Loucy (cell line): ENCODE measurements around the gene WDPCP.

Experiments
- EZH2phosphoT487 ChIP-seq: fragments of 200-600 bp; IDR thresholded peaks from 2 replicates; pipeline ENCODE4 v1.6.1; 2018; ENCODE audit warnings: antibody characterized with exemption, mild to moderate bottlenecking, moderate library complexity, borderline replicate concordance
- TF ChIP-seq, protein P1 (sequence below): fragments of 200-600 bp; sonication (generic); conservative IDR thresholded peaks from 2 replicates; pipeline ENCODE4 v1.5.1; 2014; ENCODE audit warnings: mild to moderate bottlenecking, antibody characterized with exemption, low read length

DNA sequence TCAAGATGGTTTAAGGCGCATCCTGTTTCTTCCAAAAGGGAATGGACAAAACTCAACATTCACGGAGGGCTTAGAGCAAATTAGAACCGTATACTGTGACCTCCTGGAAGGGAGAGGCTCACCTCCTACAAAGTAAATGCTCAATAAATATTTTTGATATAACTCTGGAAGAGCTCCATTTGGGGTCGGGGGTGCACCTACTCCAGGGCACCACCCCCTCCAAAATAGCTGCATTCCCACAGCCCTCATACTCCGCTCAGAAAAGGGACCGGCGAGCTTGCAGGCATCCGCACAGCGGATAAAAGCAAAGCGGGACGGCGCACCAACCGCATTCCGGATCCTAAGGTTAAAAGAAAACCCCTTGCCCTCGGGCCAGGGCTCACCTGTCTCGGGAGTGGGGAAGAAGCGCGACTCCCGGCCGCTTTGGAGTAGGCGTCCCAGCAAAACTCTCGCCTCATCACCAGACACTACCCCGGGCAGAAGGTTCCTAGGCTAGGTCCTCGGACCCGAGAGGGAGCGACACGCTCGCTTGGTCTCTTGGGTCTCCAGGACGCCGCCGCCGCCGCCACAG is 378 bp downstream of the WDPCP start:
- TF ChIP-seq, protein P1, sequence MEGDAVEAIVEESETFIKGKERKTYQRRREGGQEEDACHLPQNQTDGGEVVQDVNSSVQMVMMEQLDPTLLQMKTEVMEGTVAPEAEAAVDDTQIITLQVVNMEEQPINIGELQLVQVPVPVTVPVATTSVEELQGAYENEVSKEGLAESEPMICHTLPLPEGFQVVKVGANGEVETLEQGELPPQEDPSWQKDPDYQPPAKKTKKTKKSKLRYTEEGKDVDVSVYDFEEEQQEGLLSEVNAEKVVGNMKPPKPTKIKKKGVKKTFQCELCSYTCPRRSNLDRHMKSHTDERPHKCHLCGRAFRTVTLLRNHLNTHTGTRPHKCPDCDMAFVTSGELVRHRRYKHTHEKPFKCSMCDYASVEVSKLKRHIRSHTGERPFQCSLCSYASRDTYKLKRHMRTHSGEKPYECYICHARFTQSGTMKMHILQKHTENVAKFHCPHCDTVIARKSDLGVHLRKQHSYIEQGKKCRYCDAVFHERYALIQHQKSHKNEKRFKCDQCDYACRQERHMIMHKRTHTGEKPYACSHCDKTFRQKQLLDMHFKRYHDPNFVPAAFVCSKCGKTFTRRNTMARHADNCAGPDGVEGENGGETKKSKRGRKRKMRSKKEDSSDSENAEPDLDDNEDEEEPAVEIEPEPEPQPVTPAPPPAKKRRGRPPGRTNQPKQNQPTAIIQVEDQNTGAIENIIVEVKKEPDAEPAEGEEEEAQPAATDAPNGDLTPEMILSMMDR, result no peak
- no peak for TF ChIP-seq EZH2phosphoT487
